AG04449 (cell line): ENCODE results near the gene GLRA1.

Experiments used
- CTCF ChIA-PET: fragments of 350-600 bp; formaldehyde crosslinking; extraction: SDS; loops from one replicate; lab custom pipeline; 2021; ENCODE audit warnings: antibody characterized with exemption; lab: Yijun Ruan, JAX
- POLR2A ChIA-PET: fragments of 400-600, 350-600 bp; formaldehyde crosslinking; extraction: SDS; loops from one replicate; lab custom pipeline; 2020; ENCODE audit warnings: antibody characterized with exemption, inconsistent platforms; lab: Yijun Ruan, JAX
- DNase-seq: peaks from one replicate; pipeline ENCODE4 v3.0.0-alpha.2; 2010; ENCODE audit warnings: low read depth, low spot score
- H3K4me3 ChIP-seq: 2 replicates; pipeline ENCODE4 v1.5.1; 2011; ENCODE audit warnings: low read depth, mild to moderate bottlenecking, control low read depth, low read length
- CTCF ChIP-seq: IDR thresholded peaks from one replicate; pipeline ENCODE4 v1.5.1; 2011; ENCODE audit warnings: mild to moderate bottlenecking, moderate library complexity, low read length, control low read depth, inconsistent platforms; ENCODE audit not compliant: insufficient read depth; ENCODE audit errors: missing control alignments

Gene GLRA1

DNA sequence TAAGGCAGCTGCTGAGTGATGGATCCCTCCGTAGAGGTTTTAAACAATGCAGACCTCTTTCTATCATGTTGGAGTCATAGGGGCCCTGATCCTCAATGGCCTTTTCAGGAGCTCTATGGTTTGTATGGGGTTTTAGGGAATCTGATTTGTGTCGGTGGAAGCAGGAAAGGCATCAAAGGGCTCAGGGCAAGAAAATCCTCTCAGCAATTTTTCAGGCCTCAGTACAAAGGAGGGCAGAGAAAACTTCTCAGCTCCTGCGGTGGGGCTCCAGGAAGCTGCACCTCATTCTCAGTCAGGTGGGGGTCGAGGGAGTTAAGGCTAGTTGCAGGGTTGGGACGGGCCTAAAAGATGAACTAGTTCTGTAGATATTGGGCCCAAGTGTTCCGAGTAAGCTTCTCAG lies 35.0 kb downstream of the GLRA1 start:
- no peak for TF ChIP-seq CTCF
- no peak for DNase-seq
- ChIA-PET POLR2A (no interaction called here), CTCF (no interaction called here)
- no peak overlapping the region for H3K4me3 ChIP-seq

- no peak overlapping the region for H3K4me3 ChIP-seq
- ChIA-PET POLR2A (no interaction called here), CTCF (no interaction called here)
- no peak for TF ChIP-seq CTCF
- no peak for DNase-seq
Measured at GRCh38 chr5:151886546-151887275, 37.9 kb downstream of the GLRA1 start.

DNA sequence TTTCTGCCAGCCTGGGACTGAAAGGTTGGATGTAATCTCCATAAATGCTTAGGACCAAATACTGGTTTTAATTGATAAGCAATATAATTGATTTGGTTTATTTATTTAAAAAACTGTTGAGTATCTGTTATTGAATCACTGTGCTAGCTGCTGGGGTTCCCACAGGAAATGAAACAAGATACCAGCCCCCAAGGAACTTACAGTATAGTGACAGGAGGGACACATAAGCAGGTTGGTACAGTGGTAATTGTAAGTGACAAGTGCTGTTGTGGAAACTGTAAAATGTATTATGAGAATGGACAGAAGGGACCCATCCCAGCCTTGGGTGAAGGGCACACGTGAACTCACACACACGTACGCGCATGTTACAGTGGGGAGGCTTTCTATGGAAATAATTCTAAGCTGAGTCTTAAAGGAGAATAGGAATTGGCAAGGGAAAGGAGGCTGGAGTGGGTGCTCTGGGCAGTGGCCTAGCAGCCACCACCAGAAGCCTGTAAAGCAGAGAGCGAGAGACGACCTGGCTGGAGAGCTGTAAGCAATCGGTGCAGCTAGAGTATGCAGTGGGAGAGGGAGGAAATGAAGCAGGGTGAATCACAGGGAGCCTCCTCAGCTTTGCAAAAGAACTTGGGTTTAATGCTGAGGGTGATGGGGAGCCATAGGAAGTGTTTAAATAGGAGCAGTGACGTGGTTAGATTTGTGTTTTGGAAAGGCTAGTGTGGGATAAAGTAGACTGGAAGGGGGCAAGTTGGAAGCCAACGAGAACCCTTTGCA lies 39.3 kb downstream of the GLRA1 start:
- CTCF ChIA-PET: no interaction called here
- no peak overlapping the region for H3K4me3 ChIP-seq
- POLR2A ChIA-PET: no interaction called here
- no peak for DNase-seq
- TF ChIP-seq CTCF: no peak

DNA sequence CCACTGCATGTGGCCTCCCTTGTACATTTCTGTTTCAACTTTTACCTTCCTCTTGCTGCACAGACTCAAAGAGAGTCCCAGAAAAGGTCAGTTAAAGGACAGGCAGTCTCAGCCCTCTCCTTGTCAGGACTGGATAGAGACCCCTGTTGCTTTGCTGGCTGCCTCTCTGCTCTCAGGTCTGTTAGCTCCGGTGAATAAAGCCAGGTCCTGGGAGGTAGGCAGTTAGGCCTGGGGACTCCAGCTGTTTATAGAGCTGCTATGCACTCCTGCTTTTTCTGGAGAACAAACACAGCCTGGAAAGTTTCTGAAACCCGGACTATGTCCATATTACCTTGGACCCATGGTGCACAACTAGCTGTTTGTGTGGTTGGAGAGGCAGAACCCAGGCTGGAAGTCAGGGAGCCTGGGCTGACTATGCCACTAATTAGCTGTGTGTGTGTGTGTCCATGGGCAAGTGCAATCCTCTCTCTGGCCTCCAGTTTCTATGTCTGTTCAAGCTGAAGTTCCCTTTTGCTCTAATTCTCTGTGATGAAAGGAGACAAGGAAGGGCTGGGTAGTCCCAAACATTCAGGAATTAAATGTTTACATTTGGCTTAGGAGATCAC lies 42.9 kb downstream of the GLRA1 start:
- ChIA-PET CTCF (interaction anchor here (0.6 kb wide), 1 partner anchor 56 kb away, joined by 3 read pairs; no protein-coding TSS in a partner anchor), POLR2A (no interaction called here)
- no peak overlapping the region for H3K4me3 ChIP-seq
- no peak for TF ChIP-seq CTCF
- no peak for DNase-seq

DNA sequence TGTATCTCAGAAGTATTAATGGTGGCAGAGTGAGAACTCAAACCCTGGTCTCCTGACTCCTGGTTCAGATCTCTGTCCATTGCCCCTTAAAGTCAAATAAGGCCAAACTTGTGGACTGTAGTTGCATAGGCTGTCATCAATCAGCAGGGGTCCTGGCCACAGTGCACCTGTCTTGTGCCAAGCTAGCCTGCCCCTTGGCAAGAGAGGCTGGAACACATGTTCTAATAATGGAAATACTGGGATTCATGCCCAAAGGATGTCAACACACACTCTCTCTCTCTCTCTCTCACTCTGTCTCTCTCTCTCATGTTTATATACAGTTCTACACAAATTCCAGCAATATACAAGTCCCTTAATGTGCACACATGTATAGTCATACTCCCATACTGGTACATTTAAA lies 44.3 kb downstream of the GLRA1 start:
- ChIA-PET POLR2A (no interaction called here), CTCF (no interaction called here)
- TF ChIP-seq CTCF: no peak
- DNase-seq: no peak
- no peak overlapping the region for H3K4me3 ChIP-seq

DNA sequence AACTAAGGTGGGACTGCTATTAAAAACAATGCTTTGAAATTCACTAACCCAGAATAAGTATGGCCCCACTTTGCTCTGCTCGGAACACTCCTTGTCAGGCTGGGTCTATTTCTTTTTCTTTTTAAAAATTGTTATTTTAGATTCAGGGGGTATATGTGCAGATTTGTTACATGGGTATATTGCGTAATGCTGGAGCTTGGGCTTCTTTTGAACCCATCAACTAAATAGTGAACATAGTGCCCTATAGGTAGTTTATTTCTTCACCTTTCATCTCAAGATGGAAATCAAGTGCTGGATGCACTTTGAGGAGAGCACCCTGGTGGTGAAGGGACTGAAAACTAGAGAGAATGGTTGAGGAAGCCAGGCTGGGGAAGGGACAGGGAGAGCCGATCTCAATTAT lies 51.0 kb downstream of the GLRA1 start:
- no peak for TF ChIP-seq CTCF
- no peak overlapping the region for H3K4me3 ChIP-seq
- POLR2A ChIA-PET: no interaction called here
- CTCF ChIA-PET: no interaction called here
- DNase-seq: no peak
